ENCODE data around the gene GAREM1.

The GAREM1 gene

GRCh38 chr18:32460171-32460731 lies 10.4 kb downstream of the GAREM1 start:
- Histone ChIP-seq H3K23ac (ENCODE audit: low read depth, low read length, poor library complexity) (no peak overlapping the region), H2BK120ac (ENCODE audit: low read depth, low read length) (no peak overlapping the region), H2BK12ac (ENCODE audit: low read length) (no peak overlapping the region), H3K36me3 (replicated peaks in 1 of 2; ENCODE audit: control insufficient read depth in 2 of 2, insufficient read depth in 2 of 2, low read length in 2 of 2) (no peaks in the 10 kb centered on the region), H3K9ac (ENCODE audit: low read depth, low read length, poor library complexity) (no peak overlapping the region), H3K14ac (ENCODE audit: low read length) (no peak overlapping the region), H4K91ac (ENCODE audit: low read depth, low read length, poor library complexity) (no peak overlapping the region), H3K4me2 (ENCODE audit: insufficient read depth, low read length, poor library complexity, severe bottlenecking) (no peak overlapping the region), H3K18ac (ENCODE audit: low read length) (no peak overlapping the region), H4K8ac (ENCODE audit: low read depth, low read length) (no peak overlapping the region), H3K4ac (ENCODE audit: low read length) (no peak overlapping the region), H3K27ac (replicated peaks; ENCODE audit: low read length) (no peak overlapping the region), H3K4me3 (ENCODE audit: low read length in 2 of 2) (no peak overlapping the region), H2AK5ac (ENCODE audit: low read depth, low read length) (no peak overlapping the region), H3K79me1 (ENCODE audit: low read depth, low read length) (no peaks in the 10 kb centered on the region), H2AFZ (ENCODE audit: low read length) (no peak overlapping the region), H2BK15ac (ENCODE audit: low read length) (no peak overlapping the region), H3K9me3 (replicated peaks in 1 of 2; ENCODE audit: control insufficient read depth in 2 of 2, insufficient read depth in 1 of 2, low read depth in 1 of 2, low read length in 2 of 2) (no peaks in the 10 kb centered on the region), H3K27me3 (ENCODE audit: control insufficient read depth in 3 of 3, insufficient read depth in 3 of 3, low read depth in 1 of 3, low read length in 3 of 3) (no peaks in the 10 kb centered on the region), H2BK5ac (ENCODE audit: low read length) (no peak overlapping the region), H3K4me1 (ENCODE audit: control insufficient read depth in 2 of 2, insufficient read depth in 1 of 2, low read depth in 1 of 2, low read length in 2 of 2) (peaks cover 0 to 3% of the 10 kb centered on the region in 2 donors)
- WGBS, 2 donors (ENCODE audit: extremely low coverage in 2 of 2, insufficient read length in 2 of 2, insufficient replicate concordance in 1 of 2) = no CpG with 5 or more reads among the region's 4 CpGs
- no peak for DNase-seq (ENCODE audit: low spot score)

- H3K27me3 ChIP-seq (ENCODE audit: control insufficient read depth in 3 of 3, insufficient read depth in 3 of 3, low read depth in 1 of 3, low read length in 3 of 3) = no peaks in the 10 kb centered on the region
- H3K4me1 ChIP-seq (ENCODE audit: control insufficient read depth in 2 of 2, insufficient read depth in 1 of 2, low read depth in 1 of 2, low read length in 2 of 2) = peaks cover 0 to 3% of the 10 kb centered on the region in 2 donors
- no peak for DNase-seq (ENCODE audit: low spot score)
- H3K4ac ChIP-seq (ENCODE audit: low read length) = no peak overlapping the region
- H4K91ac ChIP-seq (ENCODE audit: low read depth, low read length, poor library complexity) = no peak overlapping the region
- no peak overlapping the region for H2AFZ ChIP-seq (ENCODE audit: low read length)
- no CpG with 5 or more reads among the region's 4 CpGs for WGBS, 2 donors (ENCODE audit: extremely low coverage in 2 of 2, insufficient read length in 2 of 2, insufficient replicate concordance in 1 of 2)
- no peak overlapping the region for H2BK5ac ChIP-seq (ENCODE audit: low read length)
- H3K4me2 ChIP-seq (ENCODE audit: insufficient read depth, low read length, poor library complexity, severe bottlenecking) = no peak overlapping the region
- H3K9me3 ChIP-seq (replicated peaks in 1 of 2; ENCODE audit: control insufficient read depth in 2 of 2, insufficient read depth in 1 of 2, low read depth in 1 of 2, low read length in 2 of 2) = no peaks in the 10 kb centered on the region
- H3K36me3 ChIP-seq (replicated peaks in 1 of 2; ENCODE audit: control insufficient read depth in 2 of 2, insufficient read depth in 2 of 2, low read length in 2 of 2) = no peaks in the 10 kb centered on the region
- H2BK120ac ChIP-seq (ENCODE audit: low read depth, low read length) = no peak overlapping the region
- no peak overlapping the region for H3K23ac ChIP-seq (ENCODE audit: low read depth, low read length, poor library complexity)
- no peak overlapping the region for H2AK5ac ChIP-seq (ENCODE audit: low read depth, low read length)
- no peak overlapping the region for H3K27ac ChIP-seq (replicated peaks; ENCODE audit: low read length)
- no peaks in the 10 kb centered on the region for H3K79me1 ChIP-seq (ENCODE audit: low read depth, low read length)
- H2BK12ac ChIP-seq (ENCODE audit: low read length) = no peak overlapping the region
- no peak overlapping the region for H3K4me3 ChIP-seq (ENCODE audit: low read length in 2 of 2)
- no peak overlapping the region for H2BK15ac ChIP-seq (ENCODE audit: low read length)
- H3K9ac ChIP-seq (ENCODE audit: low read depth, low read length, poor library complexity) = no peak overlapping the region
- no peak overlapping the region for H4K8ac ChIP-seq (ENCODE audit: low read depth, low read length)
- H3K18ac ChIP-seq (ENCODE audit: low read length) = no peak overlapping the region
- H3K14ac ChIP-seq (ENCODE audit: low read length) = no peak overlapping the region
These were observed 11.2 kb downstream of the GAREM1 start for GRCh38 chr18:32459361-32460101.

- no peak overlapping the region for H2BK15ac ChIP-seq (ENCODE audit: low read length)
- no peak overlapping the region for H3K23ac ChIP-seq (ENCODE audit: low read depth, low read length, poor library complexity)
- no peak overlapping the region for H2AFZ ChIP-seq (ENCODE audit: low read length)
- no CpG with 5 or more reads among the region's 1 CpG for WGBS, 2 donors (ENCODE audit: extremely low coverage in 2 of 2, insufficient read length in 2 of 2, insufficient replicate concordance in 1 of 2)
- no peaks in the 10 kb centered on the region for H3K27me3 ChIP-seq (ENCODE audit: control insufficient read depth in 3 of 3, insufficient read depth in 3 of 3, low read depth in 1 of 3, low read length in 3 of 3)
- DNase-seq (ENCODE audit: low spot score) = no peak
- H4K91ac ChIP-seq (ENCODE audit: low read depth, low read length, poor library complexity) = no peak overlapping the region
- H2AK5ac ChIP-seq (ENCODE audit: low read depth, low read length) = no peak overlapping the region
- no peaks in the 10 kb centered on the region for H3K79me1 ChIP-seq (ENCODE audit: low read depth, low read length)
- peaks cover under 1 to 3% of the 10 kb centered on the region in 2 donors for H3K4me1 ChIP-seq (ENCODE audit: control insufficient read depth in 2 of 2, insufficient read depth in 1 of 2, low read depth in 1 of 2, low read length in 2 of 2)
- no peak overlapping the region for H2BK12ac ChIP-seq (ENCODE audit: low read length)
- no peak overlapping the region for H3K9ac ChIP-seq (ENCODE audit: low read depth, low read length, poor library complexity)
- no peaks in the 10 kb centered on the region for H3K36me3 ChIP-seq (replicated peaks in 1 of 2; ENCODE audit: control insufficient read depth in 2 of 2, insufficient read depth in 2 of 2, low read length in 2 of 2)
- no peak overlapping the region for H2BK120ac ChIP-seq (ENCODE audit: low read depth, low read length)
- H3K4ac ChIP-seq (ENCODE audit: low read length) = no peak overlapping the region
- no peak overlapping the region for H3K14ac ChIP-seq (ENCODE audit: low read length)
- H3K4me3 ChIP-seq (ENCODE audit: low read length in 2 of 2) = no peak overlapping the region
- H3K9me3 ChIP-seq (replicated peaks in 1 of 2; ENCODE audit: control insufficient read depth in 2 of 2, insufficient read depth in 1 of 2, low read depth in 1 of 2, low read length in 2 of 2) = no peaks in the 10 kb centered on the region
- no peak overlapping the region for H3K27ac ChIP-seq (replicated peaks; ENCODE audit: low read length)
- no peak overlapping the region for H2BK5ac ChIP-seq (ENCODE audit: low read length)
- H3K4me2 ChIP-seq (ENCODE audit: insufficient read depth, low read length, poor library complexity, severe bottlenecking) = no peak overlapping the region
- H3K18ac ChIP-seq (ENCODE audit: low read length) = no peak overlapping the region
- no peak overlapping the region for H4K8ac ChIP-seq (ENCODE audit: low read depth, low read length)
These were observed 15.3 kb downstream of the GAREM1 start for GRCh38 chr18:32455361-32455760.

GRCh38 chr18:32454593-32454992 lies 16.1 kb downstream of the GAREM1 start:
- no CpG with 5 or more reads among the region's 1 CpG for WGBS, 2 donors (ENCODE audit: extremely low coverage in 2 of 2, insufficient read length in 2 of 2, insufficient replicate concordance in 1 of 2)
- no peak for DNase-seq (ENCODE audit: low spot score)
- no peak overlapping the region for H3K27ac ChIP-seq (replicated peaks; ENCODE audit: low read length)
- no peak overlapping the region for H3K18ac ChIP-seq (ENCODE audit: low read length)
- no peak overlapping the region for H3K4ac ChIP-seq (ENCODE audit: low read length)
- H3K9ac ChIP-seq (ENCODE audit: low read depth, low read length, poor library complexity) = no peak overlapping the region
- no peak overlapping the region for H2BK5ac ChIP-seq (ENCODE audit: low read length)
- no peak overlapping the region for H4K8ac ChIP-seq (ENCODE audit: low read depth, low read length)
- no peak overlapping the region for H3K4me2 ChIP-seq (ENCODE audit: insufficient read depth, low read length, poor library complexity, severe bottlenecking)
- H2BK120ac ChIP-seq (ENCODE audit: low read depth, low read length) = no peak overlapping the region
- no peak overlapping the region for H3K23ac ChIP-seq (ENCODE audit: low read depth, low read length, poor library complexity)
- no peak overlapping the region for H2BK15ac ChIP-seq (ENCODE audit: low read length)
- no peak overlapping the region for H2BK12ac ChIP-seq (ENCODE audit: low read length)
- no peak overlapping the region for H2AFZ ChIP-seq (ENCODE audit: low read length)
- no peak overlapping the region for H2AK5ac ChIP-seq (ENCODE audit: low read depth, low read length)
- H4K91ac ChIP-seq (ENCODE audit: low read depth, low read length, poor library complexity) = no peak overlapping the region
- H3K14ac ChIP-seq (ENCODE audit: low read length) = no peak overlapping the region
- no peaks in the 10 kb centered on the region for H3K79me1 ChIP-seq (ENCODE audit: low read depth, low read length)
- peaks cover 0 to 3% of the 10 kb centered on the region in 2 donors for H3K4me1 ChIP-seq (ENCODE audit: control insufficient read depth in 2 of 2, insufficient read depth in 1 of 2, low read depth in 1 of 2, low read length in 2 of 2)
- no peaks in the 10 kb centered on the region for H3K9me3 ChIP-seq (replicated peaks in 1 of 2; ENCODE audit: control insufficient read depth in 2 of 2, insufficient read depth in 1 of 2, low read depth in 1 of 2, low read length in 2 of 2)
- H3K27me3 ChIP-seq (ENCODE audit: control insufficient read depth in 3 of 3, insufficient read depth in 3 of 3, low read depth in 1 of 3, low read length in 3 of 3) = no peaks in the 10 kb centered on the region
- no peaks in the 10 kb centered on the region for H3K36me3 ChIP-seq (replicated peaks in 1 of 2; ENCODE audit: control insufficient read depth in 2 of 2, insufficient read depth in 2 of 2, low read length in 2 of 2)
- H3K4me3 ChIP-seq (ENCODE audit: low read length in 2 of 2) = no peak overlapping the region

All from neuronal stem cell (in vitro differentiated cells).